ENCODE data around the gene PNPLA7.
"Not testable (repeated sequence)": the region's sequence is repeated elsewhere in the genome, so short reads cannot be mapped to it uniquely, and the experiment has no call there.

- not testable (repeated sequence) for TF ChIP-seq PATZ1 (tag by site-specific recombination; IDR thresholded peaks at IDR 0.05); YY1 (tag by site-specific recombination; IDR thresholded peaks at IDR 0.05); ZNF473 (tag by site-specific recombination; IDR thresholded peaks at IDR 0.05); ZNF561 (tag by site-specific recombination; IDR thresholded peaks at IDR 0.05; ENCODE audit: borderline replicate concordance); ZNF394 (tag by site-specific recombination; IDR thresholded peaks at IDR 0.05; ENCODE audit: borderline replicate concordance); CTCF (tag by site-specific recombination; IDR thresholded peaks at IDR 0.05)
Measured at GRCh38 chr9:137518661-137519459, 31.3 kb downstream of the PNPLA7 start.

All from HEK293 (cell line).